HL-60 (cell line): Measurements from ENCODE around the gene BEST3.

ENCODE experiments used
- DNase-seq, 2 experiments: peaks; one replicate each; pipeline ENCODE4 v3.0.0-alpha.2; 2010 to 2020; ENCODE audit warnings: low read depth in 1 of 2, low spot score in 1 of 2
- H3K27ac ChIP-seq: fragments of 250-450 bp; sonication (Bioruptor Pico); replicated peaks from 2 replicates; pipeline ENCODE4 v1.5.1; 2020; ENCODE audit warnings: mild to moderate bottlenecking, moderate library complexity
- H3K27me3 ChIP-seq: fragments of 250-450 bp; sonication (Bioruptor Pico); 2 replicates; pipeline ENCODE4 v1.5.1; 2021; ENCODE audit warnings: mild to moderate bottlenecking, moderate library complexity; ENCODE audit not compliant: insufficient read depth, poor library complexity, severe bottlenecking
- H3K4me3 ChIP-seq: replicated peaks from 2 replicates; pipeline ENCODE4 v1.5.1; 2011; ENCODE audit warnings: mild to moderate bottlenecking, control low read depth, low read length; ENCODE audit not compliant: insufficient read depth
- CTCF ChIP-seq: IDR thresholded peaks from one replicate; pipeline ENCODE4 v1.5.1; 2011; ENCODE audit warnings: low read length, control low read depth, inconsistent platforms; ENCODE audit not compliant: insufficient read depth
- GABPA ChIP-seq: IDR thresholded peaks from 2 replicates; pipeline ENCODE4 v1.6.1; 2012; ENCODE audit warnings: low read depth
- POLR2AphosphoS5 ChIP-seq: IDR thresholded peaks from 2 replicates; pipeline ENCODE4 v1.6.1; 2012; ENCODE audit warnings: low read depth
- REST ChIP-seq: IDR thresholded peaks from 2 replicates; pipeline ENCODE4 v1.6.1; 2012; ENCODE audit warnings: low read depth; ENCODE audit not compliant: insufficient replicate concordance
- SPI1 ChIP-seq: IDR thresholded peaks from 2 replicates; pipeline ENCODE4 v1.6.1; 2012; ENCODE audit warnings: low read depth, mild to moderate bottlenecking, borderline replicate concordance

The BEST3 gene

GRCh38 chr12:69644511-69644910 is 54.6 kb downstream of the BEST3 start:
- Histone ChIP-seq H3K27me3 (no peaks in the 10 kb centered on the region), H3K4me3 (no peak overlapping the region), H3K27ac (no peak overlapping the region)
- no peak for TF ChIP-seq GABPA
- no peak for TF ChIP-seq SPI1
- TF ChIP-seq REST = no peak
- TF ChIP-seq CTCF = no peak
- TF ChIP-seq POLR2AphosphoS5 = no peak
- no peak for DNase-seq

GRCh38 chr12:69642531-69642930 is 56.6 kb downstream of the BEST3 start:
- DNase-seq = no peak
- no peak for TF ChIP-seq POLR2AphosphoS5
- Histone ChIP-seq H3K27me3 (no peaks in the 10 kb centered on the region), H3K27ac (no peak overlapping the region), H3K4me3 (no peak overlapping the region)

GRCh38 chr12:69641546-69641945 is 57.6 kb downstream of the BEST3 start:
- TF ChIP-seq REST (no peak), POLR2AphosphoS5 (no peak), SPI1 (no peak), GABPA (no peak), CTCF (no peak)
- Histone ChIP-seq H3K27ac (no peak overlapping the region), H3K27me3 (no peaks in the 10 kb centered on the region), H3K4me3 (no peak overlapping the region)
- no peak for DNase-seq

GRCh38 chr12:69639400-69640016 is 59.6 kb downstream of the BEST3 start:
- Histone ChIP-seq H3K27ac (no peak overlapping the region), H3K4me3 (no peak overlapping the region), H3K27me3 (no peaks in the 10 kb centered on the region)
- TF ChIP-seq POLR2AphosphoS5 (no peak), CTCF (peak; percentile 73), SPI1 (peak; percentile 27; the same call in 1 of the 2 replicates)
- DNase-seq = peak; percentile 35 to 61
